ENCODE data around the gene NOL11. TPM values are rescaled to one million over a fixed set of nuclear protein-coding genes. Genes with fewer than 3 reads are reported as not detected.

Gene NOL11
- total RNA-seq, 1 experiment from 2014 or later, result 66.4 TPM

GRCh38 chr17:67696347-67696746, 21.4 kb upstream of the NOL11 start:
- CTCF ChIA-PET, result no interaction called here

DNA sequence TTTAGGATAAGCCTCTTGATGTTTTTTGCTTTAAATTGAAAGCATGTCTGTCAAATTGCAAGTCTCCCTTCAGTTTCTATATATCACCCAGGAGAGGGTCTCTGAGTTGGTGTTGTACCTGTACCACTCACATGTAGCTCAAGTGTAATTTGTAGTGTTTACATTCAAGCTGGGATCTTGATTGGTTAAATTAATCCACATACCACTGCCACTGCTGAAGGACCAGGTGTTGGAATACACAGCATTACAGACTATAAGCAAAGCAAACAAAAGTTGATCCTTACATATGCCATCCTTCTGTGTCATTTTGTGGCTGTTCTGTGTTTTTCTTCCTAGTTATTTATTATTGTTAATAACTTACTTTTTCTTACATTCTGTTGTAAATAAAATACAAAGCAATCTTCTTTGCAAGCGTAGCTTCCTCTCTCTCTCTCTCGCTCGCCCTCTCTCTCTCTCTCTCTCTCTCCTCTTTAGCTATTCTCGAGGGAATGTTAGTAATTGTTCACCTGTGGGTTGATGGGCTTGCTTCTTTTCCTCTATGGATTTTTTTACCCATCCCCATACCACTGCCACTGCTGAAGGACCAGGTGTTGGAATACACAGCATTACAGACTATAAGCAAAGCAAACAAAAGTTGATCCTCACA, 20.8 kb upstream of the NOL11 start:
- Mint-ChIP-seq H3K9me3 (no peaks in the 10 kb centered on the region), H3K4me3 (no peak overlapping the region), H3K27ac (peak overlapping the region; percentile 60; the same call in 1 of the 2 replicates), H3K4me1 (peaks cover 13% of the 10 kb centered on the region), H3K36me3 (peaks cover 2% of the 10 kb centered on the region; the same call in 1 of the 2 replicates), H3K27me3 (ENCODE audit: low read depth) (no peaks in the 10 kb centered on the region)
- ATAC-seq, result peak; percentile 22; the same call in 1 of the 2 replicates
- TF ChIP-seq OVOL2 (CRISPR knock-in tag; IDR thresholded peaks at IDR 0.05; ENCODE audit: borderline replicate concordance) (no peak), ZNF219 (CRISPR knock-in tag; IDR thresholded peaks at IDR 0.05; ENCODE audit: borderline replicate concordance) (no peak), ERG (CRISPR knock-in tag; IDR thresholded peaks at IDR 0.05) (no peak)
- ChIA-PET CTCF (interaction anchor here (0.7 to 2.4 kb wide), 3 partner anchors 83 to 322 kb away, joined by 3 to 9 read pairs (median 3); no protein-coding TSS in a partner anchor), POLR2A (no interaction called here)
- no peak for DNase-seq (ENCODE audit: low spot score)

More at GRCh38 chr17:67696347-67696746, 21.4 kb upstream of the NOL11 start:
- no peaks in the 10 kb centered on the region for H3K9me3 Mint-ChIP-seq
- no peak for DNase-seq (ENCODE audit: low spot score)
- H3K4me3 Mint-ChIP-seq, result no peak overlapping the region
- H3K36me3 Mint-ChIP-seq, result peaks cover 2% of the 10 kb centered on the region; the same call in 1 of the 2 replicates
- POLR2A ChIA-PET, result no interaction called here
- TF ChIP-seq, protein P1, sequence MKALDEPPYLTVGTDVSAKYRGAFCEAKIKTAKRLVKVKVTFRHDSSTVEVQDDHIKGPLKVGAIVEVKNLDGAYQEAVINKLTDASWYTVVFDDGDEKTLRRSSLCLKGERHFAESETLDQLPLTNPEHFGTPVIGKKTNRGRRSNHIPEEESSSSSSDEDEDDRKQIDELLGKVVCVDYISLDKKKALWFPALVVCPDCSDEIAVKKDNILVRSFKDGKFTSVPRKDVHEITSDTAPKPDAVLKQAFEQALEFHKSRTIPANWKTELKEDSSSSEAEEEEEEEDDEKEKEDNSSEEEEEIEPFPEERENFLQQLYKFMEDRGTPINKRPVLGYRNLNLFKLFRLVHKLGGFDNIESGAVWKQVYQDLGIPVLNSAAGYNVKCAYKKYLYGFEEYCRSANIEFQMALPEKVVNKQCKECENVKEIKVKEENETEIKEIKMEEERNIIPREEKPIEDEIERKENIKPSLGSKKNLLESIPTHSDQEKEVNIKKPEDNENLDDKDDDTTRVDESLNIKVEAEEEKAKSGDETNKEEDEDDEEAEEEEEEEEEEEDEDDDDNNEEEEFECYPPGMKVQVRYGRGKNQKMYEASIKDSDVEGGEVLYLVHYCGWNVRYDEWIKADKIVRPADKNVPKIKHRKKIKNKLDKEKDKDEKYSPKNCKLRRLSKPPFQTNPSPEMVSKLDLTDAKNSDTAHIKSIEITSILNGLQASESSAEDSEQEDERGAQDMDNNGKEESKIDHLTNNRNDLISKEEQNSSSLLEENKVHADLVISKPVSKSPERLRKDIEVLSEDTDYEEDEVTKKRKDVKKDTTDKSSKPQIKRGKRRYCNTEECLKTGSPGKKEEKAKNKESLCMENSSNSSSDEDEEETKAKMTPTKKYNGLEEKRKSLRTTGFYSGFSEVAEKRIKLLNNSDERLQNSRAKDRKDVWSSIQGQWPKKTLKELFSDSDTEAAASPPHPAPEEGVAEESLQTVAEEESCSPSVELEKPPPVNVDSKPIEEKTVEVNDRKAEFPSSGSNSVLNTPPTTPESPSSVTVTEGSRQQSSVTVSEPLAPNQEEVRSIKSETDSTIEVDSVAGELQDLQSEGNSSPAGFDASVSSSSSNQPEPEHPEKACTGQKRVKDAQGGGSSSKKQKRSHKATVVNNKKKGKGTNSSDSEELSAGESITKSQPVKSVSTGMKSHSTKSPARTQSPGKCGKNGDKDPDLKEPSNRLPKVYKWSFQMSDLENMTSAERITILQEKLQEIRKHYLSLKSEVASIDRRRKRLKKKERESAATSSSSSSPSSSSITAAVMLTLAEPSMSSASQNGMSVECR (CRISPR knock-in tag; IDR thresholded peaks at IDR 0.05; ENCODE audit: borderline replicate concordance), result no peak
- TF ChIP-seq KAT7 (CRISPR knock-in tag; IDR thresholded peaks at IDR 0.05; ENCODE audit: borderline replicate concordance) (no peak), MAX (CRISPR knock-in tag; IDR thresholded peaks at IDR 0.05) (no peak), TP53 (CRISPR knock-in tag; IDR thresholded peaks at IDR 0.05) (no peak), HMGXB4 (CRISPR knock-in tag; IDR thresholded peaks at IDR 0.05) (no peak), CREB1 (CRISPR knock-in tag; IDR thresholded peaks at IDR 0.05) (no peak), MXD4 (CRISPR knock-in tag; IDR thresholded peaks at IDR 0.05; ENCODE audit: borderline replicate concordance) (no peak), ZBTB43 (CRISPR knock-in tag; IDR thresholded peaks at IDR 0.05) (no peak)
- no peaks in the 10 kb centered on the region for H3K27me3 Mint-ChIP-seq (ENCODE audit: low read depth)
- no peak for ATAC-seq
- no peak overlapping the region for H3K27ac Mint-ChIP-seq
- H3K4me1 Mint-ChIP-seq, result peaks cover 13% of the 10 kb centered on the region

Data from WTC11 (cell line).